OCI-LY7 (cell line): Measurements from ENCODE around the gene ENO4. TPM values are rescaled to one million over a fixed set of nuclear protein-coding genes. Genes with fewer than 3 reads are reported as not detected.

Experiments
- BruUV-seq: library from RNA; stranded (reverse); fragments of 400-500 nt; replicated peaks from 2 replicates; lab custom pipeline; 2021; lab: Mats Ljungman, UMichigan
- CTCF ChIA-PET: fragments of 300-600 bp; sonication (Branson Sonifier 250); formaldehyde crosslinking; loops from one replicate; lab custom pipeline; 2022; ENCODE audit warnings: antibody characterized with exemption; ENCODE audit not compliant: unreplicated experiment; lab: Charles Lee
- POLR2A ChIA-PET: fragments of 300-600 bp; sonication (Branson Sonifier 250); formaldehyde crosslinking; loops from one replicate; lab custom pipeline; 2022; ENCODE audit warnings: antibody characterized with exemption; lab: Charles Lee
- DNase-seq: peaks from one replicate; pipeline ENCODE4 v3.0.0-alpha.2; 2015; ENCODE audit warnings: low spot score
- H2AFZ ChIP-seq: fragments of 200-600 bp; sonication (generic), shearing (Covaris generic); 2 replicates; pipeline ENCODE4 v1.6.1; 2014; ENCODE audit warnings: mild to moderate bottlenecking, antibody characterized with exemption, low read length, moderate library complexity
- H3K27ac ChIP-seq: fragments of 200-600 bp; sonication (generic); 2 replicates; pipeline ENCODE4 v1.5.1; 2014; ENCODE audit warnings: mixed run types, low read depth, mild to moderate bottlenecking, moderate library complexity, low read length, inconsistent platforms; ENCODE audit not compliant: poor library complexity, severe bottlenecking
- H3K36me3 ChIP-seq: fragments of 200-600 bp; sonication (generic); 2 replicates; pipeline ENCODE4 v1.6.1; 2014; ENCODE audit warnings: mild to moderate bottlenecking, antibody characterized with exemption, low read length, moderate library complexity, mixed read lengths; ENCODE audit not compliant: insufficient read depth
- H3K4me1 ChIP-seq: fragments of 200-600 bp; sonication (generic); 2 replicates; pipeline ENCODE4 v1.5.1; 2014; ENCODE audit warnings: mild to moderate bottlenecking, low read length; ENCODE audit not compliant: insufficient read depth, poor library complexity, severe bottlenecking
- H3K4me2 ChIP-seq: fragments of 200-600 bp; sonication (generic); 2 replicates; pipeline ENCODE4 v1.6.1; 2014; ENCODE audit warnings: mild to moderate bottlenecking, low read length
- H3K4me3 ChIP-seq: fragments of 200-600 bp; sonication (generic); 2 replicates; pipeline ENCODE4 v1.5.1; 2014; ENCODE audit warnings: mild to moderate bottlenecking, low read depth, low read length; ENCODE audit not compliant: poor library complexity, severe bottlenecking
- H3K79me2 ChIP-seq: fragments of 200-600 bp; sonication (generic); 2 replicates; pipeline ENCODE4 v1.6.1; 2016; ENCODE audit warnings: low read depth, mild to moderate bottlenecking, low read length, moderate library complexity, mixed read lengths; ENCODE audit not compliant: insufficient read depth
- H3K9me2 ChIP-seq: fragments of 200-600 bp; sonication (generic); 2 replicates; pipeline ENCODE4 v1.6.1; 2016; ENCODE audit warnings: mild to moderate bottlenecking, low read length, mixed read lengths; ENCODE audit not compliant: insufficient read depth
- H3K9me3 ChIP-seq: fragments of 200-600 bp; sonication (generic); 2 replicates; pipeline ENCODE4 v1.6.1; 2014; ENCODE audit warnings: mild to moderate bottlenecking, mixed run types, low read length, mixed read lengths
- H4K20me1 ChIP-seq: fragments of 200-600 bp; sonication (generic); 2 replicates; pipeline ENCODE4 v1.6.1; 2014; ENCODE audit warnings: mild to moderate bottlenecking, antibody characterized with exemption, low read length, moderate library complexity, mixed read lengths; ENCODE audit not compliant: insufficient read depth
- EZH2phosphoT487 ChIP-seq: fragments of 200-600 bp; sonication (generic); IDR thresholded peaks from 2 replicates; pipeline ENCODE4 v1.6.1; 2018; ENCODE audit warnings: low read depth, borderline replicate concordance, mild to moderate bottlenecking, mixed run types, antibody characterized with exemption, low read length, moderate library complexity, mixed read lengths
- intact Hi-C: fragments of 100-400 bp; cut with micrococcal nuclease; formaldehyde crosslinking; loops from one replicate; pipeline ENCODE4 v1.10.0; 2022; ENCODE audit not compliant: unreplicated experiment
- total RNA-seq, 2 experiments: library from RNA; depleted of rRNA in 1 of 2; stranded (reverse); fragments of >200 nt in 1 of 2; shearing (Covaris generic) in 1 of 2; gene quantifications; 2 replicates each; pipeline ENCODE4 v1.2.3, GENCODE V29; 2014 to 2022
- TF ChIP-seq, protein P1 (sequence below): fragments of 200-600 bp; sonication (generic); conservative IDR thresholded peaks from 2 replicates; pipeline ENCODE4 v1.5.1; 2014; ENCODE audit warnings: mild to moderate bottlenecking, antibody characterized with exemption, low read length, moderate library complexity, mixed read lengths

The ENO4 gene
- total RNA-seq, 2 experiments from 2014 or later = not detected

DNA sequence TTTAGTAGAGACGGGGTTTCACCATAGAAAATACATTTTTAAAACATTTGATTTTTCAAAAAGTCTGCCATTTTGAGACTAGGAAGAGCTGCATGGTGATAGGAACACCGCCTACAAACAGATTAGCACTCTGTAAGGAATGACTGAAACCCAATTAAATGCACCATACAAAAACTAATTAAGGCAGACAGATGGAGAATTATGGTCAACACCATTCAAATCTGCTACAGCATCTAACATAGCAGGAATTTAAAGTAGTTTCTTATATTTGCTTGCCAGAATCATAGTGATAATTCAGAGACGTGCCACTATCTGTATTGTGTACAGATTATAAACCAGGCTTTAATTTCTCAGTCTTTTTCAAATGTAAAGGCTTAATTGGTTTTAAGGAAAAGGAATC, 68.2 kb downstream of the ENO4 start:
- no peaks in the 10 kb centered on the region for H3K79me2 ChIP-seq
- no peak overlapping the region for H2AFZ ChIP-seq
- BruUV-seq = no TSS peak
- no peak overlapping the region for H3K4me3 ChIP-seq
- no peak for TF ChIP-seq EZH2phosphoT487
- TF ChIP-seq, protein P1, sequence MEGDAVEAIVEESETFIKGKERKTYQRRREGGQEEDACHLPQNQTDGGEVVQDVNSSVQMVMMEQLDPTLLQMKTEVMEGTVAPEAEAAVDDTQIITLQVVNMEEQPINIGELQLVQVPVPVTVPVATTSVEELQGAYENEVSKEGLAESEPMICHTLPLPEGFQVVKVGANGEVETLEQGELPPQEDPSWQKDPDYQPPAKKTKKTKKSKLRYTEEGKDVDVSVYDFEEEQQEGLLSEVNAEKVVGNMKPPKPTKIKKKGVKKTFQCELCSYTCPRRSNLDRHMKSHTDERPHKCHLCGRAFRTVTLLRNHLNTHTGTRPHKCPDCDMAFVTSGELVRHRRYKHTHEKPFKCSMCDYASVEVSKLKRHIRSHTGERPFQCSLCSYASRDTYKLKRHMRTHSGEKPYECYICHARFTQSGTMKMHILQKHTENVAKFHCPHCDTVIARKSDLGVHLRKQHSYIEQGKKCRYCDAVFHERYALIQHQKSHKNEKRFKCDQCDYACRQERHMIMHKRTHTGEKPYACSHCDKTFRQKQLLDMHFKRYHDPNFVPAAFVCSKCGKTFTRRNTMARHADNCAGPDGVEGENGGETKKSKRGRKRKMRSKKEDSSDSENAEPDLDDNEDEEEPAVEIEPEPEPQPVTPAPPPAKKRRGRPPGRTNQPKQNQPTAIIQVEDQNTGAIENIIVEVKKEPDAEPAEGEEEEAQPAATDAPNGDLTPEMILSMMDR = no peak
- no peaks in the 10 kb centered on the region for H3K9me2 ChIP-seq
- H3K4me1 ChIP-seq = no peaks in the 10 kb centered on the region
- intact Hi-C loops = no loop called here
- ChIA-PET CTCF (no interaction called here), POLR2A (no interaction called here)
- no peak for DNase-seq
- H3K9me3 ChIP-seq = no peaks in the 10 kb centered on the region
- H4K20me1 ChIP-seq = no peaks in the 10 kb centered on the region
- H3K4me2 ChIP-seq = no peak overlapping the region
- no peaks in the 10 kb centered on the region for H3K36me3 ChIP-seq
- no peak overlapping the region for H3K27ac ChIP-seq

DNA sequence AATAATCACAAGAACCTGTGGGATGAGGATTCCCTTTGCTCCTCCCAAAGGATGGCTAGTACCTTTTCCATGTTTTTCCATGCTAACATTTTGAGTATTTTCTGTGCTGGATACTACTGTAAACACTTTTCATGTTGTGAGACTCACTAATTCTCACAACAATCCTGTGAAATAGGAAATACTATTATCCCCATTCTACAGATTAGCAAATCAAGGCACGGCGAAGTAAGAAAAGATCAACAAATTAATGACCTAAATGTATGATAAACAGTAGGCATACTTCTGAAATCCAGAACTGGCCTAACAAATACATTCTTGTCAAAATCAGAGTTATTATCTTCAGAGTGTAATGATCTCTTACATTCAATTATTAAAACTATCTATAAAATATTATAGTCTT, 69.3 kb downstream of the ENO4 start:
- ChIA-PET POLR2A (interaction anchor here (0.7 kb wide), 2 partner anchors 220 to 1403 kb away, joined by 3 read pairs; no protein-coding TSS in a partner anchor), CTCF (no interaction called here)
- H3K4me1 ChIP-seq = no peaks in the 10 kb centered on the region
- no peaks in the 10 kb centered on the region for H3K36me3 ChIP-seq
- H2AFZ ChIP-seq = no peak overlapping the region
- H3K27ac ChIP-seq = no peak overlapping the region
- no peak overlapping the region for H3K4me2 ChIP-seq
- BruUV-seq = no TSS peak
- H3K9me2 ChIP-seq = no peaks in the 10 kb centered on the region
- no peak for DNase-seq
- H3K4me3 ChIP-seq = no peak overlapping the region
- no peak for TF ChIP-seq EZH2phosphoT487
- TF ChIP-seq, protein P1 = no peak
- H3K9me3 ChIP-seq = no peaks in the 10 kb centered on the region
- H4K20me1 ChIP-seq = no peaks in the 10 kb centered on the region
- intact Hi-C loops = no loop called here
- H3K79me2 ChIP-seq = no peaks in the 10 kb centered on the region

DNA sequence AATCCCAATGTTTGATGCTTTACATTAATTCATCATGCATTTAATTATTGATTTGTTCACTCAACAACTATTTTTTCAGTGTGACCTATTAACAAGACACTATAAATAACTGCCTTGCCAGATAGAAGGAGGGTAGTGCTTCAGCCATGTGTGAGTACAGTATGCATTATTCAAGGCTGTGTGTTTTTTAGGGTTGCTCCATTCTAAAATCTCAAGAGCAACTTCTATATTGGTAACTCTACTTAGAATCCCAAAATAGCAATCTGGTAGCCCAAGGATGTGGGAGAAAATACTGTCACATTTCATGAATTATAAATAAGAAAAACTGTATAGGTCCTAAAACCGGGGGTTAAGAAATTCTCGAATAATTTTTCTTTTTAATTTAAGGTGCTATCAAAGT, 69.9 kb downstream of the ENO4 start:
- BruUV-seq = no TSS peak
- Histone ChIP-seq H3K4me3 (no peak overlapping the region), H3K4me2 (no peak overlapping the region), H3K79me2 (no peaks in the 10 kb centered on the region), H3K36me3 (no peaks in the 10 kb centered on the region), H3K27ac (no peak overlapping the region), H3K9me3 (no peaks in the 10 kb centered on the region), H3K9me2 (no peaks in the 10 kb centered on the region), H3K4me1 (no peaks in the 10 kb centered on the region), H4K20me1 (no peaks in the 10 kb centered on the region), H2AFZ (no peak overlapping the region)
- DNase-seq = no peak
- ChIA-PET CTCF (no interaction called here), POLR2A (no interaction called here)
- intact Hi-C loops = no loop called here
- no peak for TF ChIP-seq EZH2phosphoT487
- TF ChIP-seq, protein P1 = no peak
